HL-60 (cell line): ENCODE results near the gene AKR1D1.
A peak's percentile ranks its signal among the peaks of the same experiment; 100 is the strongest.
"Not testable (repeated sequence)": the region's sequence is repeated elsewhere in the genome, so short reads cannot be mapped to it uniquely, and the experiment has no call there.

Experiments used
- DNase-seq, 2 experiments: peaks; one replicate each; pipeline ENCODE4 v3.0.0-alpha.2; 2010 to 2020; ENCODE audit warnings: low read depth in 1 of 2, low spot score in 1 of 2
- H3K27ac ChIP-seq: fragments of 250-450 bp; sonication (Bioruptor Pico); replicated peaks from 2 replicates; pipeline ENCODE4 v1.5.1; 2020; ENCODE audit warnings: mild to moderate bottlenecking, moderate library complexity
- H3K27me3 ChIP-seq: fragments of 250-450 bp; sonication (Bioruptor Pico); 2 replicates; pipeline ENCODE4 v1.5.1; 2021; ENCODE audit warnings: mild to moderate bottlenecking, moderate library complexity; ENCODE audit not compliant: insufficient read depth, poor library complexity, severe bottlenecking
- H3K4me3 ChIP-seq: replicated peaks from 2 replicates; pipeline ENCODE4 v1.5.1; 2011; ENCODE audit warnings: mild to moderate bottlenecking, control low read depth, low read length; ENCODE audit not compliant: insufficient read depth
- GABPA ChIP-seq: IDR thresholded peaks from 2 replicates; pipeline ENCODE4 v1.6.1; 2012; ENCODE audit warnings: low read depth
- POLR2AphosphoS5 ChIP-seq: IDR thresholded peaks from 2 replicates; pipeline ENCODE4 v1.6.1; 2012; ENCODE audit warnings: low read depth
- REST ChIP-seq: IDR thresholded peaks from 2 replicates; pipeline ENCODE4 v1.6.1; 2012; ENCODE audit warnings: low read depth; ENCODE audit not compliant: insufficient replicate concordance
- SPI1 ChIP-seq: IDR thresholded peaks from 2 replicates; pipeline ENCODE4 v1.6.1; 2012; ENCODE audit warnings: low read depth, mild to moderate bottlenecking, borderline replicate concordance
- TF ChIP-seq, protein P1 (sequence below): IDR thresholded peaks from one replicate; pipeline ENCODE4 v1.5.1; 2011; ENCODE audit warnings: low read length, control low read depth, inconsistent platforms; ENCODE audit not compliant: insufficient read depth

AKR1D1 gene

DNA sequence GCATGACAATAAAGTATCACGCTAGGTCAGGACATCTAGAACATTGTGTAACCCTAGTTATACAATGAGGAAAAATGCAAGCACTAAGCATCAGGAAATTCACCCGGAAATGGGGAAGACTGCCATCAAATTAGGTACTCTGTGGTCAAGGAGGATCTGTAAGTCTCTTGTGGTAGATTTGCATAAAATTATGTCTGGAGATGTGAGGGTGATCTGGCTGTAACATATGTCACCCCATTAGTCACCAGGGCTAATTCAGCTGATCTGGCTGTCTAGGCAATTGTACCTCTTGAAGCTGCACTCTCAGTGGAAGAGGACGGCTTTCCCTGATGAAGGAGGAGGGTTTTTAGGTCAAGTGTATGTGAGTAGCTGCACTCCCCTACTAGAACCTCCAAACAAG, 14.8 kb downstream of the AKR1D1 start:
- H3K27ac ChIP-seq, result no peak overlapping the region
- no peak overlapping the region for H3K4me3 ChIP-seq
- TF ChIP-seq GABPA (no peak), REST (no peak), POLR2AphosphoS5 (no peak), SPI1 (no peak)
- TF ChIP-seq, protein P1, sequence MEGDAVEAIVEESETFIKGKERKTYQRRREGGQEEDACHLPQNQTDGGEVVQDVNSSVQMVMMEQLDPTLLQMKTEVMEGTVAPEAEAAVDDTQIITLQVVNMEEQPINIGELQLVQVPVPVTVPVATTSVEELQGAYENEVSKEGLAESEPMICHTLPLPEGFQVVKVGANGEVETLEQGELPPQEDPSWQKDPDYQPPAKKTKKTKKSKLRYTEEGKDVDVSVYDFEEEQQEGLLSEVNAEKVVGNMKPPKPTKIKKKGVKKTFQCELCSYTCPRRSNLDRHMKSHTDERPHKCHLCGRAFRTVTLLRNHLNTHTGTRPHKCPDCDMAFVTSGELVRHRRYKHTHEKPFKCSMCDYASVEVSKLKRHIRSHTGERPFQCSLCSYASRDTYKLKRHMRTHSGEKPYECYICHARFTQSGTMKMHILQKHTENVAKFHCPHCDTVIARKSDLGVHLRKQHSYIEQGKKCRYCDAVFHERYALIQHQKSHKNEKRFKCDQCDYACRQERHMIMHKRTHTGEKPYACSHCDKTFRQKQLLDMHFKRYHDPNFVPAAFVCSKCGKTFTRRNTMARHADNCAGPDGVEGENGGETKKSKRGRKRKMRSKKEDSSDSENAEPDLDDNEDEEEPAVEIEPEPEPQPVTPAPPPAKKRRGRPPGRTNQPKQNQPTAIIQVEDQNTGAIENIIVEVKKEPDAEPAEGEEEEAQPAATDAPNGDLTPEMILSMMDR, result no peak
- no peaks in the 10 kb centered on the region for H3K27me3 ChIP-seq
- DNase-seq, result peak in 1 of 2 experiments; percentile 14

DNA sequence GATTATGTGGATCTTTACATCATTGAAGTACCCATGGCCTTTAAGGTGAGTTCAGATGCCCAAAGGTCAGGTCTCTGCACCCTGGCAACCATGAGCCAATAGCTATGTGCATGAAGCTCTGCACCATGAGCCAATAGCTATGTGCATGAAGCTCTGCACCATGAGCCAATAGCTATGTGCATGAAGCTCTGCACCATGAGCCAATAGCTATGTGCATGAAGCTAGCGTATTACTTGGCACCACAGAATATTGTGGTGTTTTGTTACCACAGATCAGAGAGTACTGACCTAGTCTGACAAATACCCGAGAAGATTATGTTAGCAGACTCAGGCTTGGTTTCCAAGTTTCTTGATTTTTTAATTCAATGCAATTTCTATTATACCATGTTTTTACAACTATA, 15.6 kb downstream of the AKR1D1 start:
- H3K4me3 ChIP-seq, H3K27ac ChIP-seq, DNase-seq, H3K27me3 ChIP-seq: not testable (repeated sequence)

- Histone ChIP-seq H3K27ac (no peak overlapping the region), H3K4me3 (no peak overlapping the region), H3K27me3 (no peaks in the 10 kb centered on the region)
- no peak for TF ChIP-seq SPI1
- no peak for TF ChIP-seq REST
- TF ChIP-seq POLR2AphosphoS5, result no peak
- no peak for TF ChIP-seq GABPA
- TF ChIP-seq, protein P1, result no peak
- DNase-seq, result no peak
Measured at GRCh38 chr7:138092486-138093028, 16.3 kb downstream of the AKR1D1 start.

DNA sequence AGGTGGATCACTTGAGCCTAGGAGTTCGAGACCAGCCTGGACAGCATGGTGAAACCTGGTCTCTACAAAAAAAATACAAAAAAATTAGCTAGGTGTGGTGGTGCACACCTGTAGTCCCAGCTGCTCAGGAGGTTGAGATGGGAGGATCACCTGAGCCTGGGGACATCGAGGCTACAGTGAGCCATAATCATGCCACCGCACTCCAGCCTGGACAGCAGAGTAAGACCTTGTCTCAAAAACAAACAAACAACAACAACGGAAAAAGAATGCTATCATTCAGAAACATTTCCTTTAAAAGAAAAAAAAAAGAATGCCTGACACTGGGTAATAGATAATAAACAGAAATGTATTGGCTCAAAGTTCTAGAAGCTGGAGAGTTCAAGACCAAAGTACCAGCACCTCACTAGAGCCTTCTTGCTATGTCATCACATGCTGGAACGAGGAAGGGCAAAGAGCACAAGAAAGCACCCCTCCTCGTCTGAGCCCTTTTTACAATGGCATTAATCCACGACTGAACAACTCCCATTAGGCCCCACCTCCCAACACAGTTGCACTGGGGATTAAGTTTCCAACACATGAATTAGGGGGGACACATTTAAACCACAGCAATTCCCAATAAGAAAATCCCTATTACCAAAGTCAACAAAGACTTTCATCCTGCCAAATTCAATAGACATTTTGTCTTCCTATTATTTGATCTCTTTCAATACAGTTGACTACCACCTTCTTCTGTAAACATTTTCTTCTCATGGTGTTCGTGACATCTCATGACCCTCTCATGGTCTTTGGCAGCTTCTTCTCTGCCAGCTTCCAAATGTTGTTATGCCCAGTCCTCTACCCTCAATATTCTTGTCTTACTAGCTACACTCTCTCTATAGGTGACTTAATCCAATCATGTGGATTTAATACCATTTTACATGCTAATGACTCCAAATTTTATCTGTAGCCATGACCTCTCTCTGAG, 20.0 kb downstream of the AKR1D1 start:
- no peak overlapping the region for H3K27ac ChIP-seq
- H3K27me3 ChIP-seq, result no peaks in the 10 kb centered on the region
- no peak overlapping the region for H3K4me3 ChIP-seq
- no peak for TF ChIP-seq REST
- TF ChIP-seq, protein P1, result no peak
- TF ChIP-seq SPI1, result no peak
- TF ChIP-seq POLR2AphosphoS5, result no peak
- TF ChIP-seq GABPA, result no peak
- no peak for DNase-seq
